Dermis blood vessel endothelial cell (primary cell): ENCODE measurements around the gene SLC35B3. TPM values are rescaled to one million over a fixed set of nuclear protein-coding genes. Genes with fewer than 3 reads are reported as not detected.
"Not testable (repeated sequence)": the region's sequence is repeated elsewhere in the genome, so short reads cannot be mapped to it uniquely, and the experiment has no call there.

ENCODE experiments used
- DNase-seq: peaks from one replicate; pipeline ENCODE4 v3.0.0; 2010
- total RNA-seq: library from RNA; depleted of rRNA; stranded (reverse); fragments of >200 nt; gene quantifications from 2 replicates; pipeline ENCODE4 v1.2.3, GENCODE V29; 2014

SLC35B3 gene
- total RNA-seq, 1 donor from 2014 or later, result 15.7 TPM

DNA sequence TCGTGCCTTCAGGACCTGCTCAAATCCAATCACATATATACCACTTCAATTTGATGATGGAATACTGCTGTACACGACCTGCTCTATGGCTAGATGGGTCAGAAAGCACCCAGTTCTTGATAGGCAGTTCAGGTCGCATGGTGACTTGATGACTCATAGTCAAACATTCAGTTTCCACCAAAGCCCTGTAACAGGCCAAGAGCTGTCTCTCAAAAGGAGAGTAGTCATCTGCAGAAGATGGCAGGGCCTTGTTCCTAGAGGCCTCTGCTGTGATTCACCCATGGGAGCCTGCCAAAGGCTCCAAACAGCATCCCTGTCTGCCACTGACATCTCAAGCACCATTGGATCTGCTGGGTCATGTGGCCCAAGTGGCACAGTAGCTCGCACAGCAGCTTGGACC, 29.4 kb downstream of the SLC35B3 start:
- DNase-seq, result not testable (repeated sequence)

DNA sequence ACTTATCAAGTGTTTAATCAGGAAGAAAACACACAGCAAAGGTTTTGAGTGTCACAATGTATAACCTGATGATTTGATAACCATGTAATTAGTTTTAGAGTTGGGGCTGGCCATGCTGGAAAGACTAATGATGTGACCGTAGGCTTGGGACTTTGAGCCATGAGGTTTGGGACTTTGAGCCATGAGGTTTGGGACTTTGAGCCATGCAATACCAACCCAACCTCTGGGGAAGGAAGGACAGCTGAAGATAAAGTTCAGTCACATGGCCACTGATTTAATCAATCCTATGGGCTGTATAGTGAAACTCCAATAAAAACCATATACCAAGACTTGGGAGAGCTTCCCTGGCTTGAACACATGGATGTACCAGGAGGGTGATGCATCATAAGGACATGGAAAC, 32.8 kb downstream of the SLC35B3 start:
- no peak for DNase-seq

DNA sequence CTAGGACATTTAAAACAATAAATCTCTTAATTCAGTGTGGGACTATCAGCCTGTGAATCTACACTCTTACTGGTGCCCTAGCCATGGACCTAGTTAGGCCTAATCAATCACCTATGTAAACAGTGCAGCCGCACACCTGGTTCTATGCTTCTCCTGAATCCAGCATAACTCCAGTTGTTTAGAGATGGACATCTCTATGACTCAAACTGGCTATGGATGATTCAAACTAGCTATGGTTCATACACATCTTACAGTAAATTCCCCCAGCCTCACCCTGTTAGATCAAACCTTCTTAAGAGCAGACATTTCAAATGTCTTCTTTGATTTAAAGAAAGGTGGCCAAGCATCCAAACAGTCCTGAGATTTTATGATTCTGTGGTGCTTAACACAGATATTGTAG, 34.7 kb downstream of the SLC35B3 start:
- DNase-seq, result no peak

DNA sequence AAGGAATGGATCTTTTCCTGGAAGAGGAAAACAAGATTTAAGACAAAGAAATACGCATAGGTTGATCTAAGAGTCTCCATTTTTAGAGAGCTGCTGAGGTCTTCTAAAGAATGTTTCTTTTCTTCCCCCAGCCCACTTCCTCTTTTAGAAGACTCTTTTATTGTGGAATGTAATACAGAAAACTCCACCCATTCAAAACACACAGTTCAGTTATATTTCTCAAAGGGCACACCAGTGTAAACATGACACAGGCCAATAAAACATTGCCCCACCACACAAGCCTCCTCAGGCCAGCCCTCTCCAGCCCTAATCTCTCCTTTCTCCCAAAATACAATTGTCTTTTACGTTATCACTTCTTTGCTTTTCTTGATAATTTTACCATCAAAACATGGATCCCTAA, 42.8 kb downstream of the SLC35B3 start:
- DNase-seq, result no peak

DNA sequence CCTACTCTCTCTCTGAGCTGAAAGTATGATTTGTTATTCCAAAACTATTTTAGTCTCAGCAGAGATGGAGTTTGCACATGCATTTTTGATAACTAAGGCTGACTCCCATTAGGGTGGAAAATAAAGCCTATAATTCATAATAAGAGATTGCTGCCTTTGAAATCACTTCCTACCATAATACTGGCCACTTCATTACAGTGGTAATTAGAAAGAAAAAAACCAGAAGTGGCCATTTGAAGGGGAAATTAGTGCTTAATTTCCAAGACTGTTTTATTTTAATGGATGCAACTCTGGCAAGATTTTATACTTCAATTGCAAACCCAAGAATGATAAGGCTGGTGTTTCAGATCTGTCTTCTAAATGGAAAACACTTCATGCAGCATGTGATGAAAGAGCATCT, 43.4 kb downstream of the SLC35B3 start:
- DNase-seq, result no peak

DNA sequence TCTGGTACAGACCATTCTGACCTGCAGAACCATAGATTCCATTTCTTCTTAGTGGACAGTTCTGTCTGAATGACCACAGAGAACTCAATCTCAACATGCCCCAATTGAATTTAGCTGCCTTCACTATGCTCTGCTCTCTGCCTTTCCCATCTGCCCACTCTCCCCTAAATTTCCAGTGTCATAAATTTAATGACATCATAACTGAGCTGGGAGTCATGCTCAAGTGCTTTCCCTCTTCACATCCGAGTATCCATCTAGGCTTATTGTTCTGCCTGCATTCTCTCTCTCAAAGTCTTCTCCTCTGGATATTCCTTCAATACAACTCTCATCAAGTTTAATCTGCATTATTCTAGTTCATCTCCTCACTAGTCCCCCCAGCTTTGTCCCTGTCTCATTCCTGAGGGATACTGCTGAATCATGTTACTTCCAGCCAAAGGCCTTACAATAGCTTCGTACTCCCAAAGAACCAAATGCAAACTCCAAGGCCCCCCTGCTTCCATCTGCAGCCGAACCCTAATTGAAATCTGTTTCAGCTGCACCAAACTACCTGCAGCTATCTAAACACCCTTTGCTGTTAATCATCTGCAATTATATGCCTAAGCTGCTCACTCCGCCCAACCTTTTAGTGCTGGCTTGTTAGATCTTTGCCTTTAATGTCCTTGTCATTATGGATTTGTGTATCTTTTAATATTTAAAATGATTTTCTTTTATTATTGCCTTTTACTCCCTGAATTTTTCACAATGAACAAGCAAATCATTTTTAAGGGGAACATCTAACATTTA, 46.1 kb downstream of the SLC35B3 start:
- no peak for DNase-seq

DNA sequence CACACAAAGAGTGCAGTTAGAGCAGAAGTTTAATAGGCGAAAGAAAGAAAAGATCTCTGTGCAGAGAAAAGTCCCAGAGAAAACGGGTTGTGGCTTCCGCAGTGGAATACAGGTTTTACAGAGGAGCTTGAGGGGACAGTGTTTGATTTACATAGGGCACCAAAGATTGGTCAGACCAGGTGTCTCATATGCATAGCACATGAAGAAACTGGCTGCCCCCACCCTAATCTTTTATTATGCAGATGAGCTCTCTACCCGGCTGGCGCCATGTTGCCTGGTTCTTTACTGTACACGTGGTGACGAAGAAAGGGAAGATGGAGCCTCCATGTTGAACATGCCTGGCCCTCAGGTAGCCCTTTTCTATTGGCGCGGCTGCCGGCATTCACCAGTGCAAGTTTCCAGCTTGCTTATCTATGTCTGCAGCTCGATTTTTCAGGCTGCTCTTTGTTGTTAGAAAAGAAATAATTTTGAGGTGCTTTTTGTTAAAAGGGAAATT, 47.4 kb downstream of the SLC35B3 start:
- no peak for DNase-seq

DNA sequence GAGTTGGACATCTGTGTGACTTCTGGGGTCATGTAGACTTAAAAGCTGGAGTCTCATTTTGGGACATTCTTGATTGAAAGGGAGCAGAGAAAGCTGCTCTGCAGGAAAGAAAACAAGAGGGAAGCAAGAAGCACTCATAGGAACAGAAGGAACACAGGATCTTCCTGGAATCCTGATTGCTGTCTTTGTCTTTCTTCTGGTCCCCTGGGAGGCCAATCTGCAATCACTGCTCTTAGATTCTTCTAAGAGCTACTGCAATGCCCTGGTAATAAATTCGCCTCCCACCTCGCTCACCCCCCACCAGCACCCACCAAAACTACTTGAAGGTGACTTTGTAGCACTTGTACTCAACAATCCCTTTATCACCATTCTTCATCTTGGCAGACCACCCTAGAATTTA, 51.8 kb downstream of the SLC35B3 start:
- DNase-seq, result no peak

DNA sequence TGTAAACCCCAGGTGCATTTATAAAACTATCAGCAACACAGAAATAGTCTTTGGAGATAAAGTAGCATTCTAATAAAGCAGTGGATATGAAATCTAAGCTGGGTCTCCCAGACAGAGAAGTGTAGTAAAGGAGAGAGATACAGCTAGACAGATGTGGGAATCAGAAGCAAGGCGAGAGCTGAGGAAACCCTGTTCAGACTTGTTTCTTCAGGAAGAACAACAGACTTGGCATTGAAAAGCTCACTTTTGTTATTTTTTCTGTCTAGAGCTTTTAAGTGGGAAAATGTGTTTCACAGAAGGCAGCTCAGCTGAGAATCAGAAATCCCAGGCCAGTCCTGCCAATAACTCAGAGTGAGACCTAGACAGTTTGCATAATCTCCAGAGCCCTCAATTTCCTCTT, 52.9 kb downstream of the SLC35B3 start:
- DNase-seq, result no peak

DNA sequence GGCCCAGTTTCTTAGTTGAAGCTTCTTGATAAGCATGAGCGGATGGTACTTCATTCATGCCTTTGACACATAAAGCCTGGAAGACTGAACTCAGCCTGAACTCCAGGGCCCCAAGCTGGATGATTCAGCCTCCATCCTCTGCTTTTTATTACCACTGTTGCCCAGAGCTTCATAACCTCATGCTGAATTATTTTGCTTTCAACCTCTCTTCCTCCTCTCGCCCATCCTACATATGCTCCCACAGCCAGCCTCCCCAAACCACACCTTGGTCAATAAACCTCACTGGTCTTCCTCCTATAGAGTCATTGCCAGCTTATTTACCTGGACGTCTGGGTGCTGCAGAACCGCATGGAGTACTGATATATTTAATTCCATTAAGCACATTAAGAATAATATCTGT, 59.4 kb downstream of the SLC35B3 start:
- DNase-seq, result no peak
